HUES48 (cell line): Measurements from ENCODE around the gene PLD3.

Experiments used
- H3K27ac ChIP-seq: one replicate; pipeline ENCODE4 v1.7.0; 2013; ENCODE audit warnings: low read depth, low read length, inconsistent platforms
- H3K27me3 ChIP-seq: 2 replicates; pipeline ENCODE4 v1.6.1; 2013; ENCODE audit warnings: mild to moderate bottlenecking, low read length; ENCODE audit not compliant: control insufficient read depth, insufficient read depth
- H3K36me3 ChIP-seq: 2 replicates; pipeline ENCODE4 v1.6.1; 2013; ENCODE audit warnings: low read length; ENCODE audit not compliant: control insufficient read depth, insufficient read depth
- H3K4me1 ChIP-seq: 2 replicates; pipeline ENCODE4 v1.6.1; 2013; ENCODE audit warnings: mild to moderate bottlenecking, low read length; ENCODE audit not compliant: control insufficient read depth, insufficient read depth
- H3K4me3 ChIP-seq: 2 replicates; pipeline ENCODE4 v1.5.1; 2013; ENCODE audit warnings: mild to moderate bottlenecking, low read depth, low read length
- H3K9ac ChIP-seq: 2 replicates; pipeline ENCODE4 v1.6.1; 2013; ENCODE audit warnings: mild to moderate bottlenecking, low read depth, low read length, moderate library complexity
- H3K9me3 ChIP-seq: 2 replicates; pipeline ENCODE4 v1.6.1; 2013; ENCODE audit warnings: low read length; ENCODE audit not compliant: control insufficient read depth, insufficient read depth

PLD3 gene

GRCh38 chr19:40392894-40393517, 44.5 kb downstream of the PLD3 start:
- H3K27ac ChIP-seq = no peak overlapping the region
- no peak overlapping the region for H3K4me3 ChIP-seq

GRCh38 chr19:40393894-40394815, 45.7 kb downstream of the PLD3 start:
- Histone ChIP-seq H3K4me3 (no peak overlapping the region), H3K4me1 (peaks cover 6% of the 10 kb centered on the region; the same call in 1 of the 2 replicates), H3K27me3 (peaks cover 9% of the 10 kb centered on the region; the same call in 1 of the 2 replicates), H3K9me3 (no peaks in the 10 kb centered on the region), H3K36me3 (no peaks in the 10 kb centered on the region), H3K27ac (no peak overlapping the region), H3K9ac (no peak overlapping the region)

More at GRCh38 chr19:40392894-40393517, 44.5 kb downstream of the PLD3 start:
- Histone ChIP-seq H3K4me1 (no peaks in the 10 kb centered on the region; the same call in 1 of the 2 replicates), H3K9me3 (no peaks in the 10 kb centered on the region), H3K36me3 (no peaks in the 10 kb centered on the region), H3K9ac (no peak overlapping the region), H3K27me3 (peaks cover 5% of the 10 kb centered on the region; the same call in 1 of the 2 replicates)

- Histone ChIP-seq H3K27me3 (peaks cover 9% of the 10 kb centered on the region; the same call in 1 of the 2 replicates), H3K36me3 (no peaks in the 10 kb centered on the region), H3K4me1 (peaks cover 7% of the 10 kb centered on the region; the same call in 1 of the 2 replicates), H3K4me3 (no peak overlapping the region), H3K9me3 (no peaks in the 10 kb centered on the region), H3K9ac (no peak overlapping the region), H3K27ac (no peak overlapping the region)
Measured at GRCh38 chr19:40394816-40395210, 46.3 kb downstream of the PLD3 start.

GRCh38 chr19:40395956-40396355, 47.5 kb downstream of the PLD3 start:
- H3K9ac ChIP-seq = no peak overlapping the region
- H3K27ac ChIP-seq = no peak overlapping the region
- peaks cover 9% of the 10 kb centered on the region; the same call in 1 of the 2 replicates for H3K27me3 ChIP-seq
- H3K36me3 ChIP-seq = no peaks in the 10 kb centered on the region
- H3K4me1 ChIP-seq = peaks cover 7% of the 10 kb centered on the region; the same call in 1 of the 2 replicates
- H3K4me3 ChIP-seq = no peak overlapping the region
- no peaks in the 10 kb centered on the region for H3K9me3 ChIP-seq

- Histone ChIP-seq H3K27ac (no peak overlapping the region), H3K4me3 (no peak overlapping the region), H3K9ac (no peak overlapping the region), H3K27me3 (peaks cover 9% of the 10 kb centered on the region; the same call in 1 of the 2 replicates), H3K36me3 (no peaks in the 10 kb centered on the region), H3K9me3 (no peaks in the 10 kb centered on the region), H3K4me1 (peaks cover 7% of the 10 kb centered on the region; the same call in 1 of the 2 replicates)
Measured at GRCh38 chr19:40396886-40397567, 48.5 kb downstream of the PLD3 start.

GRCh38 chr19:40397568-40397906, 49.0 kb downstream of the PLD3 start:
- H3K4me1 ChIP-seq = peaks cover 7% of the 10 kb centered on the region; the same call in 1 of the 2 replicates
- no peak overlapping the region for H3K4me3 ChIP-seq
- H3K27ac ChIP-seq = no peak overlapping the region
- no peak overlapping the region for H3K9ac ChIP-seq
- H3K36me3 ChIP-seq = no peaks in the 10 kb centered on the region
- H3K27me3 ChIP-seq = peaks cover 9% of the 10 kb centered on the region; the same call in 1 of the 2 replicates
- no peaks in the 10 kb centered on the region for H3K9me3 ChIP-seq

- Histone ChIP-seq H3K9ac (no peak overlapping the region; the same call in 1 of the 2 replicates), H3K9me3 (no peaks in the 10 kb centered on the region), H3K27ac (no peak overlapping the region), H3K4me3 (peak overlapping the region; percentile 23; the same call in 1 of the 2 replicates), H3K27me3 (peaks cover 9% of the 10 kb centered on the region; the same call in 1 of the 2 replicates), H3K36me3 (no peaks in the 10 kb centered on the region), H3K4me1 (peaks cover 10% of the 10 kb centered on the region; the same call in 1 of the 2 replicates)
Measured at GRCh38 chr19:40398417-40399131, 50.1 kb downstream of the PLD3 start.

- H3K9ac ChIP-seq = no peak overlapping the region
- H3K27me3 ChIP-seq = peaks cover 9% of the 10 kb centered on the region; the same call in 1 of the 2 replicates
- peaks cover 10% of the 10 kb centered on the region; the same call in 1 of the 2 replicates for H3K4me1 ChIP-seq
- H3K36me3 ChIP-seq = no peaks in the 10 kb centered on the region
- H3K4me3 ChIP-seq = no peak overlapping the region
- no peaks in the 10 kb centered on the region for H3K9me3 ChIP-seq
- no peak overlapping the region for H3K27ac ChIP-seq
Measured at GRCh38 chr19:40400559-40400958, 52.1 kb downstream of the PLD3 start.

GRCh38 chr19:40403262-40403984, 54.9 kb downstream of the PLD3 start:
- Histone ChIP-seq H3K9me3 (no peaks in the 10 kb centered on the region), H3K36me3 (no peaks in the 10 kb centered on the region), H3K27me3 (0 out of 2 replicates have a peak, but pooled peaks cover under 1% of the 10 kb centered on the region), H3K9ac (peak overlapping the region; percentile 23; the same call in 1 of the 2 replicates), H3K4me1 (peaks cover 8% of the 10 kb centered on the region; the same call in 1 of the 2 replicates), H3K27ac (peak overlapping the region; percentile 72), H3K4me3 (peak overlapping the region; percentile 66)
